IMR-90 (cell line): ENCODE results near the gene RPAIN. TPM values are rescaled to one million over a fixed set of nuclear protein-coding genes. Genes with fewer than 3 reads are reported as not detected.

Source experiments
- ATAC-seq: fragments of 200-7000 bp; cut with Tn5 transposase; 2 replicates; pipeline ENCODE4 v1.9.1; 2020; ENCODE audit warnings: low read depth, mild to moderate bottlenecking, moderate library complexity
- BruUV-seq: library from RNA; stranded (reverse); fragments of 400-500 nt; replicated peaks from 2 replicates; lab custom pipeline; 2021; lab: Mats Ljungman, UMichigan
- CTCF ChIA-PET: fragments of 300-600 bp; formaldehyde crosslinking; extraction: SDS; loops from one replicate; lab custom pipeline; 2021; ENCODE audit warnings: antibody characterized with exemption; lab: Yijun Ruan, JAX
- POLR2A ChIA-PET: fragments of 300-600 bp; sonication (Branson Sonifier 250); formaldehyde crosslinking; loops from one replicate; lab custom pipeline; 2022; ENCODE audit warnings: antibody characterized with exemption; ENCODE audit not compliant: unreplicated experiment; lab: Charles Lee
- DNase-seq: peaks from one replicate; pipeline ENCODE4 v3.0.0; 2013
- H2AFZ ChIP-seq: replicated peaks from 2 replicates; pipeline ENCODE3; 2013; ENCODE audit warnings: low read length, mild to moderate bottlenecking; ENCODE audit not compliant: poor library complexity
- H2AK5ac ChIP-seq: 2 replicates; pipeline ENCODE4 v1.6.1; 2013; ENCODE audit warnings: low read depth, low read length, inconsistent platforms
- H2AK9ac ChIP-seq: replicated peaks from 2 replicates; pipeline ENCODE3; 2013; ENCODE audit warnings: mild to moderate bottlenecking, low read depth, low read length, moderate library complexity; ENCODE audit not compliant: poor library complexity
- H2BK120ac ChIP-seq: 2 replicates; pipeline ENCODE4 v1.6.1; 2013; ENCODE audit warnings: low read depth, low read length, inconsistent platforms
- H2BK15ac ChIP-seq: 3 replicates; pipeline ENCODE4 v1.6.1; 2013; ENCODE audit warnings: low read depth, low read length, inconsistent platforms
- H2BK20ac ChIP-seq: 2 replicates; pipeline ENCODE4 v1.6.1; 2013; ENCODE audit warnings: low read depth, mild to moderate bottlenecking, inconsistent platforms, low read length, moderate library complexity
- H2BK5ac ChIP-seq: 2 replicates; pipeline ENCODE4 v1.6.1; 2013; ENCODE audit warnings: mild to moderate bottlenecking, low read depth, low read length, inconsistent platforms; ENCODE audit not compliant: poor library complexity, severe bottlenecking
- H3K14ac ChIP-seq: replicated peaks from 2 replicates; pipeline ENCODE4 v1.6.1; 2013; ENCODE audit warnings: low read depth, low read length, inconsistent platforms
- H3K18ac ChIP-seq: 2 replicates; pipeline ENCODE4 v1.6.1; 2013; ENCODE audit warnings: low read depth, low read length, control low read depth
- H3K23ac ChIP-seq: 2 replicates; pipeline ENCODE4 v1.6.1; 2013; ENCODE audit warnings: low read depth, low read length, inconsistent platforms
- H3K27ac ChIP-seq: 2 replicates; pipeline ENCODE4 v1.5.1; 2013; ENCODE audit warnings: mild to moderate bottlenecking, control low read depth, low read length; ENCODE audit not compliant: insufficient read depth
- H3K27me3 ChIP-seq: 2 replicates; pipeline ENCODE4 v1.6.1; 2013; ENCODE audit warnings: low read length; ENCODE audit not compliant: control insufficient read depth, insufficient read depth
- H3K36me3 ChIP-seq: 2 replicates; pipeline ENCODE4 v1.6.1; 2013; ENCODE audit warnings: low read length, mixed read lengths; ENCODE audit not compliant: control insufficient read depth, insufficient read depth
- H3K4ac ChIP-seq: 2 replicates; pipeline ENCODE4 v1.6.1; 2013; ENCODE audit warnings: low read depth, low read length, inconsistent platforms
- H3K4me1 ChIP-seq: 2 replicates; pipeline ENCODE4 v1.6.1; 2013; ENCODE audit warnings: low read length, mixed read lengths; ENCODE audit not compliant: control insufficient read depth, insufficient read depth
- H3K4me2 ChIP-seq: 2 replicates; pipeline ENCODE4 v1.6.1; 2013; ENCODE audit warnings: low read depth, mild to moderate bottlenecking, control low read depth, low read length, moderate library complexity
- H3K4me3 ChIP-seq: 2 replicates; pipeline ENCODE4 v1.5.1; 2013; ENCODE audit warnings: low read depth, mild to moderate bottlenecking, control low read depth, low read length, moderate library complexity; ENCODE audit not compliant: insufficient read depth
- H3K56ac ChIP-seq: 2 replicates; pipeline ENCODE4 v1.6.1; 2013; ENCODE audit warnings: low read length, inconsistent platforms; ENCODE audit not compliant: insufficient read depth; ENCODE audit errors: extremely low read depth
- H3K79me1 ChIP-seq, 2 experiments: 2 replicates each; pipeline ENCODE4 v1.6.1; 2013; ENCODE audit warnings: low read length in 2 of 2, inconsistent platforms in 1 of 2, low read depth in 1 of 2
- H3K9ac ChIP-seq: 2 replicates; pipeline ENCODE4 v1.6.1; 2013; ENCODE audit warnings: low read depth, low read length, control low read depth
- H3K9me1 ChIP-seq: 2 replicates; pipeline ENCODE4 v1.6.1; 2013; ENCODE audit warnings: low read length, inconsistent platforms; ENCODE audit not compliant: insufficient read depth
- H3K9me3 ChIP-seq: 2 replicates; pipeline ENCODE4 v1.6.1; 2013; ENCODE audit warnings: low read length; ENCODE audit not compliant: control insufficient read depth, insufficient read depth
- H4K20me1 ChIP-seq: 2 replicates; pipeline ENCODE4 v1.6.1; 2013; ENCODE audit warnings: low read length, inconsistent platforms; ENCODE audit not compliant: insufficient read depth
- H4K5ac ChIP-seq: 2 replicates; pipeline ENCODE4 v1.6.1; 2013; ENCODE audit warnings: mild to moderate bottlenecking, low read depth, low read length, control low read depth
- H4K8ac ChIP-seq, 2 experiments: 2 replicates each; pipeline ENCODE4 v1.6.1; 2013; ENCODE audit warnings: low read depth in 2 of 2, low read length in 2 of 2, control low read depth in 1 of 2, inconsistent platforms in 1 of 2
- H4K91ac ChIP-seq: 2 replicates; pipeline ENCODE4 v1.6.1; 2013; ENCODE audit warnings: low read depth, low read length, inconsistent platforms; ENCODE audit not compliant: insufficient read depth
- CEBPB ChIP-seq: IDR thresholded peaks from 2 replicates; pipeline ENCODE4 v1.6.1; 2012; ENCODE audit warnings: low read depth, low read length, improper control_type of control experiment
- ELK1 ChIP-seq: fragments of 150-350 bp; IDR thresholded peaks from 2 replicates; pipeline ENCODE4 v1.6.1; 2016; ENCODE audit warnings: low read depth, mild to moderate bottlenecking, low read length, moderate library complexity, borderline replicate concordance
- FOS ChIP-seq: fragments of 150-350 bp; IDR thresholded peaks from 2 replicates; pipeline ENCODE4 v1.6.1; 2016; ENCODE audit warnings: low read depth, low read length
- MAFK ChIP-seq: IDR thresholded peaks from 2 replicates; pipeline ENCODE4 v1.6.1; 2012; ENCODE audit warnings: low read depth, low read length, improper control_type of control experiment
- MAZ ChIP-seq: IDR thresholded peaks from 2 replicates; pipeline ENCODE4 v1.6.1; 2012; ENCODE audit warnings: low read depth, mild to moderate bottlenecking, low read length, improper control_type of control experiment, moderate library complexity, borderline replicate concordance
- NFE2L2 ChIP-seq: fragments of 150-350 bp; IDR thresholded peaks from 2 replicates; pipeline ENCODE4 v1.6.1; 2016; ENCODE audit warnings: low read depth, mild to moderate bottlenecking, low read length
- POLR2A ChIP-seq: IDR thresholded peaks from 2 replicates; pipeline ENCODE4 v1.6.1; 2012; ENCODE audit warnings: mild to moderate bottlenecking, low read depth, low read length
- SMC3 ChIP-seq: fragments of 150-350 bp; IDR thresholded peaks from 2 replicates; pipeline ENCODE4 v1.6.1; 2016; ENCODE audit warnings: low read depth, mild to moderate bottlenecking, antibody characterized with exemption, low read length, moderate library complexity
- WGBS, 2 experiments: methylation state at CpG; one replicate each; pipeline versions ENCODE4 v1.1.5 to v1.1.7; 2013; ENCODE audit warnings: missing lambda C conversion rate in 2 of 2; ENCODE audit not compliant: insufficient read length in 1 of 2; ENCODE audit errors: extremely low coverage in 2 of 2; 5-methylcytosine and 5-hydroxymethylcytosine counted together
- dilution Hi-C: fragments of 300-500 bp; cut with HindIII; formaldehyde crosslinking; loops from one replicate; pipeline ENCODE4 v1.14.3; 2018; ENCODE audit warnings: low sequenced_read_pairs; ENCODE audit not compliant: unreplicated experiment
- in situ Hi-C: fragments of 300-500 bp; cut with MboI; formaldehyde crosslinking; loops from 3 replicates; pipeline ENCODE4 v1.14.3; 2019; ENCODE audit warnings: low sequenced_read_pairs, inconsistent platforms, mixed read lengths
- intact Hi-C: fragments of 100-400 bp; cut with micrococcal nuclease; formaldehyde crosslinking; loops from 2 replicates; pipeline ENCODE4 v1.10.0; 2022
- polyA plus RNA-seq, 3 experiments: library from polyadenylated mRNA; depleted of rRNA; stranded (reverse); fragments of >200 nt; gene quantifications; 2 replicates each; pipeline ENCODE4 v1.2.3, GENCODE V29; 2012; ENCODE audit warnings: low replicate concordance in 1 of 3
- total RNA-seq: library from RNA; depleted of rRNA; stranded (reverse); fragments of >200 nt; gene quantifications from 2 replicates; pipeline ENCODE4 v1.2.3, GENCODE V29; 2012
- TF ChIP-seq, protein P1 (sequence below): fragments of 150-350 bp; IDR thresholded peaks from 2 replicates; pipeline ENCODE4 v1.6.1; 2017; ENCODE audit warnings: mild to moderate bottlenecking, antibody characterized with exemption, low read length, low read depth
- TF ChIP-seq, protein P2 (sequence below): conservative IDR thresholded peaks from 2 replicates; pipeline ENCODE4 v1.5.1; 2012; ENCODE audit warnings: mild to moderate bottlenecking, low read depth, low read length, improper control_type of control experiment

RPAIN gene
- total and polyA plus RNA-seq, 2 of the 4 experiments (the other 2 are of a cell fraction), result 28.7 to 34.9 TPM

DNA sequence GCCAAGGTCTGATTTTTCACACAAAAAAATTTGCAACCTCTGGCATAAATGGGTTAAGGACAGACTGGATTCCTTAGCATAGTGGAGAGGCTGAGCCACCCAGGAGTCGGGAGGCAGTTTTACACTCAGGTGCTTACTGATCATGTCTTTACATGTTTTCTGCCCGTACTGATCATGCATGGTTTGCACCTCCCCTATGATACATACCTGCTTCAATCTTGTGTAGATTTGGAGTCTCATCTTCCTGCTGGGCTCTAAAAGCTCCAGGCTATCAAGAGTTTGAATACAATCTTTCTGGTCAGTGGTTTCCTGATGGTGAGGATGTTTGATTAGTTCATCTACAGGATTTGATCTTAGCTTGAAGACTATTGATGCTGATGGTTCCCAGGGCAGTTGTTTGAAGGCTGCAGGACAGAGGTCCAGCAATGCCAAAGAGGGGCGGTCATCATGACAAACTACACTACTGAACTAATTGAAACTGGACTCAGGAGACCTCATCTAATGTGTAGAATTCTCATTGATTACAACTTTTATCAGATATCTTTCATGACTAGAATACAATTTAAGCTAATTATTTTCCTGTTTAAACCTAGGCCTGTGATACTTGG, 12.1 kb downstream of the RPAIN start:
- H2AK5ac ChIP-seq, result no peak overlapping the region
- H3K9me1 ChIP-seq, result peaks cover 20% of the 10 kb centered on the region
- H2BK15ac ChIP-seq, result no peak overlapping the region
- H4K20me1 ChIP-seq, result peaks cover 21% of the 10 kb centered on the region
- DNase-seq (no peak), ATAC-seq (no peak)
- no CpG with 5 or more reads among the region's 3 CpGs for WGBS, 2 experiments
- H3K18ac ChIP-seq, result no peak overlapping the region
- BruUV-seq, result no TSS peak
- H3K4ac ChIP-seq, result no peak overlapping the region
- dilution Hi-C loops, result no loop called here
- no peak overlapping the region for H3K9ac ChIP-seq
- TF ChIP-seq ELK1 (no peak), NFE2L2 (no peak), SMC3 (no peak), CEBPB (no peak), POLR2A (no peak), MAZ (no peak), FOS (no peak), MAFK (no peak)
- TF ChIP-seq, protein P1, sequence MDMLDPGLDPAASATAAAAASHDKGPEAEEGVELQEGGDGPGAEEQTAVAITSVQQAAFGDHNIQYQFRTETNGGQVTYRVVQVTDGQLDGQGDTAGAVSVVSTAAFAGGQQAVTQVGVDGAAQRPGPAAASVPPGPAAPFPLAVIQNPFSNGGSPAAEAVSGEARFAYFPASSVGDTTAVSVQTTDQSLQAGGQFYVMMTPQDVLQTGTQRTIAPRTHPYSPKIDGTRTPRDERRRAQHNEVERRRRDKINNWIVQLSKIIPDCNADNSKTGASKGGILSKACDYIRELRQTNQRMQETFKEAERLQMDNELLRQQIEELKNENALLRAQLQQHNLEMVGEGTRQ, result no peak
- TF ChIP-seq, protein P2, sequence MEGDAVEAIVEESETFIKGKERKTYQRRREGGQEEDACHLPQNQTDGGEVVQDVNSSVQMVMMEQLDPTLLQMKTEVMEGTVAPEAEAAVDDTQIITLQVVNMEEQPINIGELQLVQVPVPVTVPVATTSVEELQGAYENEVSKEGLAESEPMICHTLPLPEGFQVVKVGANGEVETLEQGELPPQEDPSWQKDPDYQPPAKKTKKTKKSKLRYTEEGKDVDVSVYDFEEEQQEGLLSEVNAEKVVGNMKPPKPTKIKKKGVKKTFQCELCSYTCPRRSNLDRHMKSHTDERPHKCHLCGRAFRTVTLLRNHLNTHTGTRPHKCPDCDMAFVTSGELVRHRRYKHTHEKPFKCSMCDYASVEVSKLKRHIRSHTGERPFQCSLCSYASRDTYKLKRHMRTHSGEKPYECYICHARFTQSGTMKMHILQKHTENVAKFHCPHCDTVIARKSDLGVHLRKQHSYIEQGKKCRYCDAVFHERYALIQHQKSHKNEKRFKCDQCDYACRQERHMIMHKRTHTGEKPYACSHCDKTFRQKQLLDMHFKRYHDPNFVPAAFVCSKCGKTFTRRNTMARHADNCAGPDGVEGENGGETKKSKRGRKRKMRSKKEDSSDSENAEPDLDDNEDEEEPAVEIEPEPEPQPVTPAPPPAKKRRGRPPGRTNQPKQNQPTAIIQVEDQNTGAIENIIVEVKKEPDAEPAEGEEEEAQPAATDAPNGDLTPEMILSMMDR, result no peak
- no peak overlapping the region for H3K23ac ChIP-seq
- H3K27ac ChIP-seq, result no peak overlapping the region
- H2BK5ac ChIP-seq, result no peak overlapping the region
- peaks cover 37 to 75% of the 10 kb centered on the region in 2 experiments for H3K79me1 ChIP-seq
- in situ Hi-C loops, result no loop called here
- no peak overlapping the region for H4K8ac ChIP-seq
- H2AFZ ChIP-seq, result no peak overlapping the region
- no peaks in the 10 kb centered on the region for H3K9me3 ChIP-seq
- H4K5ac ChIP-seq, result no peak overlapping the region
- H2AK9ac ChIP-seq, result no peak overlapping the region
- no peak overlapping the region for H2BK20ac ChIP-seq
- H4K91ac ChIP-seq, result no peak overlapping the region
- H3K14ac ChIP-seq, result no peak overlapping the region
- peaks cover 63% of the 10 kb centered on the region for H3K36me3 ChIP-seq
- H2BK120ac ChIP-seq, result no peak overlapping the region
- H3K4me2 ChIP-seq, result no peak overlapping the region
- H3K56ac ChIP-seq, result no peak overlapping the region
- intact Hi-C loops, result no loop called here
- peaks cover 8% of the 10 kb centered on the region for H3K4me1 ChIP-seq
- H3K4me3 ChIP-seq, result no peak overlapping the region
- ChIA-PET CTCF (no interaction called here), POLR2A (no interaction called here)
- H3K27me3 ChIP-seq, result no peaks in the 10 kb centered on the region
